Measurements from ENCODE around the gene RGS19.
"Not testable (repeated sequence)": the region's sequence is repeated elsewhere in the genome, so short reads cannot be mapped to it uniquely, and the experiment has no call there.

RGS19 gene

GRCh38 chr20:64119681-64120341, 40.5 kb upstream of the RGS19 start:
- Histone ChIP-seq H3K79me1 (ENCODE audit: low read depth, low read length) (no peaks in the 10 kb centered on the region), H4K8ac (ENCODE audit: low read depth, low read length) (no peak overlapping the region), H2AK5ac (ENCODE audit: low read depth, low read length) (no peak overlapping the region), H2BK12ac (ENCODE audit: low read length) (no peak overlapping the region), H2BK120ac (ENCODE audit: low read depth, low read length) (no peak overlapping the region), H3K9ac (ENCODE audit: low read depth, low read length, poor library complexity) (no peak overlapping the region), H3K27me3 (ENCODE audit: control insufficient read depth in 3 of 3, insufficient read depth in 3 of 3, low read depth in 1 of 3, low read length in 3 of 3) (peaks cover 0 to 9% (median 0%) of the 10 kb centered on the region in 3 experiments), H3K23ac (ENCODE audit: low read depth, low read length, poor library complexity) (no peak overlapping the region), H2BK5ac (ENCODE audit: low read length) (no peak overlapping the region), H2BK15ac (ENCODE audit: low read length) (no peak overlapping the region), H3K4me1 (ENCODE audit: control insufficient read depth in 2 of 2, insufficient read depth in 1 of 2, low read depth in 1 of 2, low read length in 2 of 2) (peaks cover 4% of the 10 kb centered on the region in 2 donors), H3K14ac (ENCODE audit: low read length) (no peak overlapping the region), H4K91ac (ENCODE audit: low read depth, low read length, poor library complexity) (no peak overlapping the region), H3K4ac (ENCODE audit: low read length) (no peak overlapping the region), H3K36me3 (replicated peaks in 1 of 2; ENCODE audit: control insufficient read depth in 2 of 2, insufficient read depth in 2 of 2, low read length in 2 of 2) (no peaks in the 10 kb centered on the region), H2AFZ (ENCODE audit: low read length) (peak overlapping the region; percentile 81), H3K4me3 (ENCODE audit: low read length in 2 of 2) (no peak overlapping the region), H3K4me2 (ENCODE audit: insufficient read depth, low read length, poor library complexity, severe bottlenecking) (peak overlapping the region; percentile 13), H3K9me3 (replicated peaks in 1 of 2; ENCODE audit: control insufficient read depth in 2 of 2, insufficient read depth in 1 of 2, low read depth in 1 of 2, low read length in 2 of 2) (no peaks in the 10 kb centered on the region), H3K27ac (replicated peaks; ENCODE audit: low read length) (no peak overlapping the region), H3K18ac (ENCODE audit: low read length) (peak overlapping the region; percentile 66)
- WGBS, 2 donors (ENCODE audit: extremely low coverage in 2 of 2, insufficient read length in 2 of 2, insufficient replicate concordance in 1 of 2): no CpG with 5 or more reads among the region's 14 CpGs
- DNase-seq (ENCODE audit: low spot score): no peak

- no CpG with 5 or more reads among the region's 8 CpGs for WGBS, 2 donors (ENCODE audit: extremely low coverage in 2 of 2, insufficient read length in 2 of 2, insufficient replicate concordance in 1 of 2)
- no peak overlapping the region for H3K18ac ChIP-seq (ENCODE audit: low read length)
- H4K8ac ChIP-seq (ENCODE audit: low read depth, low read length): no peak overlapping the region
- H3K14ac ChIP-seq (ENCODE audit: low read length): no peak overlapping the region
- DNase-seq (ENCODE audit: low spot score): no peak
- no peak overlapping the region for H3K4me3 ChIP-seq (ENCODE audit: low read length in 2 of 2)
- no peak overlapping the region for H2BK5ac ChIP-seq (ENCODE audit: low read length)
- no peaks in the 10 kb centered on the region for H3K79me1 ChIP-seq (ENCODE audit: low read depth, low read length)
- H3K27me3 ChIP-seq (ENCODE audit: control insufficient read depth in 3 of 3, insufficient read depth in 3 of 3, low read depth in 1 of 3, low read length in 3 of 3): peaks cover 0 to 13% (median 0%) of the 10 kb centered on the region in 3 experiments
- H3K23ac ChIP-seq (ENCODE audit: low read depth, low read length, poor library complexity): no peak overlapping the region
- no peak overlapping the region for H2BK12ac ChIP-seq (ENCODE audit: low read length)
- no peaks in the 10 kb centered on the region for H3K36me3 ChIP-seq (replicated peaks in 1 of 2; ENCODE audit: control insufficient read depth in 2 of 2, insufficient read depth in 2 of 2, low read length in 2 of 2)
- H3K9ac ChIP-seq (ENCODE audit: low read depth, low read length, poor library complexity): no peak overlapping the region
- no peak overlapping the region for H3K4ac ChIP-seq (ENCODE audit: low read length)
- H2AFZ ChIP-seq (ENCODE audit: low read length): no peak overlapping the region
- H2AK5ac ChIP-seq (ENCODE audit: low read depth, low read length): no peak overlapping the region
- no peak overlapping the region for H4K91ac ChIP-seq (ENCODE audit: low read depth, low read length, poor library complexity)
- H3K4me1 ChIP-seq (ENCODE audit: control insufficient read depth in 2 of 2, insufficient read depth in 1 of 2, low read depth in 1 of 2, low read length in 2 of 2): peaks cover 4% of the 10 kb centered on the region in 2 donors
- H3K4me2 ChIP-seq (ENCODE audit: insufficient read depth, low read length, poor library complexity, severe bottlenecking): no peak overlapping the region
- H3K9me3 ChIP-seq (replicated peaks in 1 of 2; ENCODE audit: control insufficient read depth in 2 of 2, insufficient read depth in 1 of 2, low read depth in 1 of 2, low read length in 2 of 2): no peaks in the 10 kb centered on the region
- no peak overlapping the region for H2BK15ac ChIP-seq (ENCODE audit: low read length)
- no peak overlapping the region for H2BK120ac ChIP-seq (ENCODE audit: low read depth, low read length)
- H3K27ac ChIP-seq (replicated peaks; ENCODE audit: low read length): no peak overlapping the region
Measured at GRCh38 chr20:64119301-64119680, 40.0 kb upstream of the RGS19 start.

- not testable (repeated sequence) for H3K79me1 ChIP-seq (ENCODE audit: low read depth, low read length)
- peaks cover 0 to 31% (median 0%) of the 10 kb centered on the region in 3 experiments for H3K27me3 ChIP-seq (ENCODE audit: control insufficient read depth in 3 of 3, insufficient read depth in 3 of 3, low read depth in 1 of 3, low read length in 3 of 3)
Measured at GRCh38 chr20:64117432-64117777, 38.1 kb upstream of the RGS19 start.

DNA sequence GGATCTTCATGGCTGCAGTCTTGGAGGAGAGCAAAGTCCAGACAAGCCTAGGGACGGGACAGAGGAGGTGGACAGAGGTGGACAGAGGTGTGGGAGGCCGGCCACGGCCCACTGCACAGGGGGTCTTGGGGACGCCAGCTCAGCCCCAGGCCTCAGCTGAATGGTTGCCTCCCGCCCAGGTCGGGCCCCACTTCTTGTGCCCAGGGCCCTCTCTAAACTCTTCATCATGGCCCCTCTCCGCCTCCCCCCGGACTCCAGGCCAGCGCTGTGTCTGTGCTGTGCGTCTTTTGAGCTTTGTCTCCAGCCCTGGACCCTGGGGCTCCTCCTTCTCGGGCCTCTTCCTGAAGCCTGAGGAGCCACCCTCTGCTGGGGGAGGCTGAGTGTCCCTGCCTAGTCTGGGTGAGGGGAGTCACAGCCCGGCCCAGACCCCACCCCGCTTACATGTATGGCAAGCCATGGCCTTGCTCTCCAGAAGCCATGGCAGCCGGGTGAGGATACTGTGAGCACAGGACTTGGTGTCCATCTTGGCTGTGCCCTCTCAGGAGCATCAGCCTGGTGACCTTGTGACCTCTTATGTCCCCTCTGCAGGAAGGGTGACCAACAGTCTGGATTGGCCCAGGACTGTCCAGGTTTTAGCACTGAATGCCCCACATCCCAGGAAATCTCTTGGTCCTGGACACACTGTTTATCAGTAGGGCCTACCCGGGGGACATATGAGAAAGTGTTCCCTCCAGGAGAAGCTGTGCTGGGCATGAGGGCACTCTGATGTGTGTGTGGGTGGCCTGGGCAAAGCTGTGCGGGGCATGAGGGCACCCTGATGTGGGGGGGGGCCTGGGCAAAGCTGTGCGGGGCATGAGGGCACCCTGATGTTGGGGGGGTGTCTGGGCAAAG, 37.5 kb upstream of the RGS19 start:
- Histone ChIP-seq H3K4me1 (ENCODE audit: control insufficient read depth in 2 of 2, insufficient read depth in 1 of 2, low read depth in 1 of 2, low read length in 2 of 2) (peaks cover 4% of the 10 kb centered on the region in 2 donors), H3K18ac (ENCODE audit: low read length) (no peak overlapping the region), H3K4me3 (ENCODE audit: low read length in 2 of 2) (no peak overlapping the region), H2AFZ (ENCODE audit: low read length) (no peak overlapping the region), H3K36me3 (replicated peaks in 1 of 2; ENCODE audit: control insufficient read depth in 2 of 2, insufficient read depth in 2 of 2, low read length in 2 of 2) (no peaks in the 10 kb centered on the region), H3K4ac (ENCODE audit: low read length) (no peak overlapping the region), H3K23ac (ENCODE audit: low read depth, low read length, poor library complexity) (no peak overlapping the region), H2BK120ac (ENCODE audit: low read depth, low read length) (no peak overlapping the region), H3K27ac (replicated peaks; ENCODE audit: low read length) (no peak overlapping the region), H3K4me2 (ENCODE audit: insufficient read depth, low read length, poor library complexity, severe bottlenecking) (no peak overlapping the region), H2AK5ac (ENCODE audit: low read depth, low read length) (peak overlapping the region; percentile 70), H3K14ac (ENCODE audit: low read length) (no peak overlapping the region), H2BK5ac (ENCODE audit: low read length) (no peak overlapping the region), H2BK12ac (ENCODE audit: low read length) (no peak overlapping the region), H3K79me1 (ENCODE audit: low read depth, low read length) (peaks cover 3% of the 10 kb centered on the region), H3K9me3 (replicated peaks in 1 of 2; ENCODE audit: control insufficient read depth in 2 of 2, insufficient read depth in 1 of 2, low read depth in 1 of 2, low read length in 2 of 2) (no peaks in the 10 kb centered on the region), H2BK15ac (ENCODE audit: low read length) (no peak overlapping the region), H3K9ac (ENCODE audit: low read depth, low read length, poor library complexity) (no peak overlapping the region), H4K91ac (ENCODE audit: low read depth, low read length, poor library complexity) (no peak overlapping the region), H3K27me3 (ENCODE audit: control insufficient read depth in 3 of 3, insufficient read depth in 3 of 3, low read depth in 1 of 3, low read length in 3 of 3) (peaks cover 0 to 38% (median 0%) of the 10 kb centered on the region in 3 experiments), H4K8ac (ENCODE audit: low read depth, low read length) (no peak overlapping the region)
- WGBS, 2 donors (ENCODE audit: extremely low coverage in 2 of 2, insufficient read length in 2 of 2, insufficient replicate concordance in 1 of 2): no CpG with 5 or more reads among the region's 17 CpGs
- no peak for DNase-seq (ENCODE audit: low spot score)

More at GRCh38 chr20:64117432-64117777, 38.1 kb upstream of the RGS19 start:
- H3K27ac ChIP-seq (replicated peaks; ENCODE audit: low read length); H2BK15ac ChIP-seq (ENCODE audit: low read length); H2BK5ac ChIP-seq (ENCODE audit: low read length); H2AK5ac ChIP-seq (ENCODE audit: low read depth, low read length); H3K4me3 ChIP-seq (ENCODE audit: low read length in 2 of 2); H3K18ac ChIP-seq (ENCODE audit: low read length); H3K36me3 ChIP-seq (replicated peaks in 1 of 2; ENCODE audit: control insufficient read depth in 2 of 2, insufficient read depth in 2 of 2, low read length in 2 of 2); H4K8ac ChIP-seq (ENCODE audit: low read depth, low read length); H3K4me2 ChIP-seq (ENCODE audit: insufficient read depth, low read length, poor library complexity, severe bottlenecking); H3K23ac ChIP-seq (ENCODE audit: low read depth, low read length, poor library complexity); H2BK120ac ChIP-seq (ENCODE audit: low read depth, low read length); H2BK12ac ChIP-seq (ENCODE audit: low read length); H3K9me3 ChIP-seq (replicated peaks in 1 of 2; ENCODE audit: control insufficient read depth in 2 of 2, insufficient read depth in 1 of 2, low read depth in 1 of 2, low read length in 2 of 2); H3K4ac ChIP-seq (ENCODE audit: low read length); H2AFZ ChIP-seq (ENCODE audit: low read length); H3K14ac ChIP-seq (ENCODE audit: low read length); H3K9ac ChIP-seq (ENCODE audit: low read depth, low read length, poor library complexity); H3K4me1 ChIP-seq (ENCODE audit: control insufficient read depth in 2 of 2, insufficient read depth in 1 of 2, low read depth in 1 of 2, low read length in 2 of 2); H4K91ac ChIP-seq (ENCODE audit: low read depth, low read length, poor library complexity); DNase-seq (ENCODE audit: low spot score): not testable (repeated sequence)
- no CpG with 5 or more reads among the region's 6 CpGs for WGBS, 2 donors (ENCODE audit: extremely low coverage in 2 of 2, insufficient read length in 2 of 2, insufficient replicate concordance in 1 of 2)
